CD1c-positive myeloid dendritic cell (primary cell): ENCODE results near the gene PMEL.
"Not testable (repeated sequence)": the region's sequence is repeated elsewhere in the genome, so short reads cannot be mapped to it uniquely, and the experiment has no call there.

Experiments
- DNase-seq: peaks from one replicate; pipeline ENCODE4 v3.0.0-alpha.2; 2016; ENCODE audit errors: extremely low spot score

Gene PMEL

GRCh38 chr12:55983232-55983842 is 17.5 kb upstream of the PMEL start:
- DNase-seq, result no peak

GRCh38 chr12:55982319-55982936 is 16.6 kb upstream of the PMEL start:
- DNase-seq, result peak; percentile 28

- not testable (repeated sequence) for DNase-seq
Observed at GRCh38 chr12:55981882-55982281, 16.0 kb upstream of the PMEL start.

GRCh38 chr12:55979069-55979468 is 13.2 kb upstream of the PMEL start:
- no peak for DNase-seq

- no peak for DNase-seq
Observed at GRCh38 chr12:55978393-55978792, 12.6 kb upstream of the PMEL start.

GRCh38 chr12:55974308-55974730 is 8.5 kb upstream of the PMEL start:
- DNase-seq, result peak; percentile 30

GRCh38 chr12:55973599-55974307 is 7.9 kb upstream of the PMEL start, which contains the start of gene RAB5B:
Gene RAB5B (plus strand): TSS chr12:55974078. CDS start chr12:55986961, 12,883 bp downstream.
- DNase-seq, result peak; percentile 99

GRCh38 chr12:55972911-55973598 is 7.2 kb upstream of the PMEL start:
- DNase-seq, result no peak

- no peak for DNase-seq
Observed at GRCh38 chr12:55972456-55972855, 6.6 kb upstream of the PMEL start.

- no peak for DNase-seq
Observed at GRCh38 chr12:55972042-55972441, 6.2 kb upstream of the PMEL start.

GRCh38 chr12:55970775-55971174 is 4.9 kb upstream of the PMEL start:
- DNase-seq, result no peak

- DNase-seq, result no peak
Observed at GRCh38 chr12:55969356-55969755, 3.5 kb upstream of the PMEL start.

GRCh38 chr12:55966408-55967281 is 803 bp upstream of the PMEL start, which contains the start of gene CDK2:
Gene CDK2 (plus strand): TSS chr12:55966830. CDS start chr12:55967009, 179 bp downstream.
- peak; percentile 92 for DNase-seq

- no peak for DNase-seq
Observed at GRCh38 chr12:55965240-55965639, 602 bp downstream of the PMEL start.

GRCh38 chr12:55963760-55964159 is 2.1 kb downstream of the PMEL start:
- no peak for DNase-seq

GRCh38 chr12:55957106-55957859 is 8.6 kb downstream of the PMEL start:
- DNase-seq, result no peak

- DNase-seq, result no peak
Observed at GRCh38 chr12:55955800-55956508, 9.9 kb downstream of the PMEL start.

GRCh38 chr12:55955344-55955743 is 10.5 kb downstream of the PMEL start:
- no peak for DNase-seq

- DNase-seq, result no peak
Observed at GRCh38 chr12:55946553-55946952, 19.3 kb downstream of the PMEL start.

GRCh38 chr12:55942577-55943136 is 23.2 kb downstream of the PMEL start:
- DNase-seq, result no peak
